ENCODE results near the gene ZFHX3. TPM values are rescaled to one million over a fixed set of nuclear protein-coding genes. Genes with fewer than 3 reads are reported as not detected.

ZFHX3 gene
- total and polyA plus RNA-seq, 2 donors (not counting 1 experiment from before 2014, with no cell fraction given), result 4.7 to 7.3 TPM

- peak overlapping the region; percentile 41 for H3K27ac ChIP-seq (ENCODE audit: insufficient read depth, low read length)
- peak overlapping the region; percentile 40 for H2AFZ ChIP-seq (ENCODE audit: low read length)
- H3K4me2 ChIP-seq (ENCODE audit: extremely low read depth, insufficient read depth, low read length), result peak overlapping the region; percentile 44
- peaks cover 29% of the 10 kb centered on the region for H3K4me1 ChIP-seq (ENCODE audit: control insufficient read depth, extremely low read depth, insufficient read depth, low read length)
- H3K36me3 ChIP-seq (ENCODE audit: control insufficient read depth, insufficient read depth, low read length), result no peaks in the 10 kb centered on the region
- TF ChIP-seq EZH2 (IDR thresholded peaks at IDR 0.05; ENCODE audit: low read length, missing control alignments) (no peak), CTCF (conservative IDR thresholded peaks at IDR 0.05 in 1 of 2, IDR thresholded peaks at IDR 0.05 in 1 of 2; ENCODE audit: low read depth in 1 of 2, low read length in 2 of 2) (no peak)
- DNase-seq (ENCODE audit: low read depth in 2 of 2), result peak; percentile 49 to 69
- peak overlapping the region in 1 of 4 experiments; percentile 32 for H3K4me3 ChIP-seq (replicated peaks in 1 of 4; ENCODE audit: control extremely low read depth in 1 of 4, insufficient read depth in 1 of 4, low read depth in 3 of 4, low read length in 4 of 4)
- no peaks in the 10 kb centered on the region for H3K79me2 ChIP-seq (ENCODE audit: control insufficient read depth, insufficient read depth, low read length)
- no peaks in the 10 kb centered on the region for H4K20me1 ChIP-seq (ENCODE audit: control insufficient read depth, extremely low read depth, insufficient read depth, low read length)
- H3K9me3 ChIP-seq (ENCODE audit: control insufficient read depth, insufficient read depth, low read depth, low read length), result no peaks in the 10 kb centered on the region
- no peaks in the 10 kb centered on the region for H3K27me3 ChIP-seq (ENCODE audit: control insufficient read depth, insufficient read depth, low read length)
- peak overlapping the region; percentile 45 for H3K9ac ChIP-seq (ENCODE audit: insufficient read depth, low read length)
Observed at GRCh38 chr16:73071131-73071940, 23.4 kb upstream of the ZFHX3 start.

- TF ChIP-seq EZH2 (IDR thresholded peaks at IDR 0.05; ENCODE audit: low read length, missing control alignments), result no peak
- no peak for TF ChIP-seq CTCF (conservative IDR thresholded peaks at IDR 0.05 in 1 of 2, IDR thresholded peaks at IDR 0.05 in 1 of 2; ENCODE audit: low read depth in 1 of 2, low read length in 2 of 2)
- H4K20me1 ChIP-seq (ENCODE audit: control insufficient read depth, extremely low read depth, insufficient read depth, low read length), result no peaks in the 10 kb centered on the region
- no peak overlapping the region for H3K4me3 ChIP-seq (replicated peaks in 1 of 4; ENCODE audit: control extremely low read depth in 1 of 4, insufficient read depth in 1 of 4, low read depth in 3 of 4, low read length in 4 of 4)
- no peaks in the 10 kb centered on the region for H3K27me3 ChIP-seq (ENCODE audit: control insufficient read depth, insufficient read depth, low read length)
- no peak overlapping the region for H2AFZ ChIP-seq (ENCODE audit: low read length)
- H3K27ac ChIP-seq (ENCODE audit: insufficient read depth, low read length), result peak overlapping the region; percentile 96
- no peak for DNase-seq (ENCODE audit: low read depth in 2 of 2)
- H3K9ac ChIP-seq (ENCODE audit: insufficient read depth, low read length), result no peak overlapping the region
- H3K36me3 ChIP-seq (ENCODE audit: control insufficient read depth, insufficient read depth, low read length), result no peaks in the 10 kb centered on the region
- H3K4me1 ChIP-seq (ENCODE audit: control insufficient read depth, extremely low read depth, insufficient read depth, low read length), result peaks cover 35% of the 10 kb centered on the region
- H3K79me2 ChIP-seq (ENCODE audit: control insufficient read depth, insufficient read depth, low read length), result no peaks in the 10 kb centered on the region
- no peaks in the 10 kb centered on the region for H3K9me3 ChIP-seq (ENCODE audit: control insufficient read depth, insufficient read depth, low read depth, low read length)
- no peak overlapping the region for H3K4me2 ChIP-seq (ENCODE audit: extremely low read depth, insufficient read depth, low read length)
Observed at GRCh38 chr16:73069581-73070262, 21.8 kb upstream of the ZFHX3 start.

All from fibroblast of lung (primary cell).